SK-N-SH (cell line): ENCODE results near the gene GRIK3. TPM values are rescaled to one million over a fixed set of nuclear protein-coding genes. Genes with fewer than 3 reads are reported as not detected.

Source experiments
- CTCF ChIA-PET: fragments of 300-600, 350-600 bp; formaldehyde crosslinking; extraction: SDS; loops from one replicate; lab custom pipeline; 2021; lab: Yijun Ruan, JAX
- POLR2A ChIA-PET: fragments of 350-600 bp; sonication (Branson Sonifier 250); formaldehyde crosslinking; extraction: SDS; loops from one replicate; lab custom pipeline; 2020; ENCODE audit warnings: antibody characterized with exemption, inconsistent platforms; lab: Yijun Ruan, JAX
- DNase-seq: peaks from one replicate; pipeline ENCODE4 v3.0.0; 2012
- H2AFZ ChIP-seq: fragments of 200-600 bp; sonication (generic); 2 replicates; pipeline ENCODE4 v1.8.1; 2016; ENCODE audit warnings: antibody characterized with exemption, mild to moderate bottlenecking, low read depth
- H3F3A ChIP-seq: fragments of 200-600 bp; sonication (generic); replicated peaks from 2 replicates; pipeline ENCODE3; 2016; ENCODE audit warnings: antibody characterized with exemption, mild to moderate bottlenecking; ENCODE audit not compliant: insufficient read depth
- H3K27ac ChIP-seq, 2 experiments: fragments of 200-500 bp in 1 of 2; fragments of 200-600 bp in 1 of 2; sonication (Bioruptor generic) in 1 of 2; sonication (generic), shearing (Covaris generic) in 1 of 2; 2 replicates each; pipeline versions ENCODE4 v1.5.1 to v1.6.1; 2014 to 2016; ENCODE audit warnings: low read depth in 2 of 2, inconsistent platforms in 1 of 2, low read length in 1 of 2, mild to moderate bottlenecking in 1 of 2, mixed read lengths in 1 of 2
- H3K27me3 ChIP-seq: fragments of 200-600 bp; sonication (generic), shearing (Covaris generic); 2 replicates; pipeline ENCODE4 v1.6.1; 2016; ENCODE audit warnings: mixed run types; ENCODE audit not compliant: insufficient read depth
- H3K36me3 ChIP-seq, 2 experiments: fragments of 200-500 bp in 1 of 2; fragments of 200-600 bp in 1 of 2; sonication (Bioruptor generic) in 1 of 2; sonication (generic) in 1 of 2; replicated peaks in 1 of 2; 2 replicates each; pipeline versions ENCODE3 to v1.5.1; 2014 to 2016; ENCODE audit warnings: low read length in 1 of 2, mild to moderate bottlenecking in 1 of 2; ENCODE audit not compliant: insufficient read depth in 2 of 2, control insufficient read depth in 1 of 2
- H3K4me1 ChIP-seq, 2 experiments: fragments of 200-500 bp in 1 of 2; fragments of 200-600 bp in 1 of 2; sonication (Bioruptor generic) in 1 of 2; sonication (generic), shearing (Covaris generic) in 1 of 2; 2 replicates each; pipeline versions ENCODE4 v1.5.1 to v1.6.1; 2014 to 2016; ENCODE audit warnings: low read depth in 1 of 2, low read length in 1 of 2, mixed run types in 1 of 2; ENCODE audit not compliant: insufficient read depth in 2 of 2, control insufficient read depth in 1 of 2
- H3K4me2 ChIP-seq: fragments of 200-600 bp; sonication (generic), shearing (Covaris generic); 2 replicates; pipeline ENCODE4 v1.6.1; 2017; ENCODE audit warnings: mixed run types
- H3K4me3 ChIP-seq, 2 experiments: fragments of 200-500 bp in 1 of 2; fragments of 200-600 bp in 1 of 2; sonication (Bioruptor generic) in 1 of 2; sonication (generic), shearing (Covaris generic) in 1 of 2; 2 replicates each; pipeline versions ENCODE4 v1.5.1 to v1.8.1; 2014 to 2016; ENCODE audit warnings: low read depth in 2 of 2, inconsistent platforms in 1 of 2, low read length in 1 of 2, mild to moderate bottlenecking in 1 of 2, mixed read lengths in 1 of 2, moderate library complexity in 1 of 2
- H3K79me2 ChIP-seq: fragments of 200-600 bp; sonication (generic); 2 replicates; pipeline ENCODE4 v1.8.1; 2017; ENCODE audit warnings: mild to moderate bottlenecking; ENCODE audit not compliant: insufficient read depth
- H3K9ac ChIP-seq: fragments of 200-600 bp; sonication (generic); 2 replicates; pipeline ENCODE4 v1.6.1; 2017; ENCODE audit warnings: mixed run types
- H3K9me2 ChIP-seq: fragments of 200-600 bp; sonication (generic); 2 replicates; pipeline ENCODE4 v1.6.1; 2017; ENCODE audit warnings: mixed run types
- H3K9me3 ChIP-seq: fragments of 200-600 bp; sonication (generic); 2 replicates; pipeline ENCODE4 v1.6.1; 2017; ENCODE audit warnings: mixed run types, mild to moderate bottlenecking, moderate library complexity
- H4K20me1 ChIP-seq: fragments of 200-600 bp; sonication (generic); 2 replicates; pipeline ENCODE4 v1.6.1; 2017; ENCODE audit warnings: mild to moderate bottlenecking, mixed run types; ENCODE audit not compliant: insufficient read depth
- CHD2 ChIP-seq: fragments of 150-350 bp; IDR thresholded peaks from 2 replicates; pipeline ENCODE4 v1.6.1; 2018; ENCODE audit warnings: low read length; ENCODE audit not compliant: partially characterized antibody
- CTCF ChIP-seq: fragments of 200-600 bp; sonication (generic); IDR thresholded peaks from 2 replicates; pipeline ENCODE4 v1.6.1; 2017; ENCODE audit warnings: antibody characterized with exemption, mild to moderate bottlenecking, moderate library complexity
- ELF1 ChIP-seq: IDR thresholded peaks from 2 replicates; pipeline ENCODE4 v1.4.0; 2012
- EZH2phosphoT487 ChIP-seq: fragments of 200-600 bp; sonication (generic); IDR thresholded peaks from 2 replicates; pipeline ENCODE4 v1.6.1; 2017; ENCODE audit warnings: low read depth, mixed run types, mild to moderate bottlenecking, antibody characterized with exemption, moderate library complexity, borderline replicate concordance
- FOXM1 ChIP-seq: IDR thresholded peaks from 2 replicates; pipeline ENCODE4 v1.4.0; 2012; ENCODE audit warnings: low read depth, mild to moderate bottlenecking
- PBX3 ChIP-seq: IDR thresholded peaks from 2 replicates; pipeline ENCODE4; 2012
- POLR2AphosphoS5 ChIP-seq: IDR thresholded peaks from 2 replicates; pipeline ENCODE4 v1.6.1; 2012; ENCODE audit warnings: low read depth, low read length
- REST ChIP-seq: IDR thresholded peaks from 2 replicates; pipeline ENCODE4 v1.6.1; 2012; ENCODE audit warnings: mild to moderate bottlenecking, low read depth, low read length, moderate library complexity
- RXRA ChIP-seq: IDR thresholded peaks from 2 replicates; pipeline ENCODE4 v1.4.0; 2012; ENCODE audit warnings: low read depth, mild to moderate bottlenecking, borderline replicate concordance
- SIN3A ChIP-seq: IDR thresholded peaks from 2 replicates; pipeline ENCODE4 v1.6.1; 2012; ENCODE audit warnings: low read depth, mild to moderate bottlenecking, low read length, moderate library complexity, borderline replicate concordance
- WGBS: methylation state at CpG from one replicate; pipeline ENCODE4 v1.1.6; 2017; ENCODE audit warnings: low lambda C conversion rate; 5-methylcytosine and 5-hydroxymethylcytosine counted together
- polyA plus RNA-seq, 3 experiments: library from polyadenylated mRNA; depleted of rRNA; stranded (reverse); fragments of >200 nt; gene quantifications; 2 replicates each; pipeline ENCODE4 v1.2.3, GENCODE V29; 2012

GRIK3 gene
- polyA plus RNA-seq, 1 of the 3 experiments (the other 2 are of a cell fraction): not detected

GRCh38 chr1:36920371-36920770 lies 113.9 kb downstream of the GRIK3 start:
- Histone ChIP-seq H3K9me2 (no peaks in the 10 kb centered on the region), H3K4me1 (peaks cover 0 to 7% of the 10 kb centered on the region in 2 experiments; a peak in 1 of 4 replicates), H3K9ac (no peak overlapping the region), H3K27me3 (no peaks in the 10 kb centered on the region), H3K9me3 (no peaks in the 10 kb centered on the region), H3K4me3 (no peak overlapping the region), H2AFZ (no peak overlapping the region), H3K79me2 (no peaks in the 10 kb centered on the region), H3K36me3 (no peaks in the 10 kb centered on the region), H4K20me1 (no peaks in the 10 kb centered on the region), H3K4me2 (no peak overlapping the region), H3F3A (no peaks in the 10 kb centered on the region), H3K27ac (no peak overlapping the region)
- WGBS: 51% methylated on average over 3 of the region's 3 CpGs
- ChIA-PET CTCF (interaction anchor here (1.4 to 1.6 kb wide), 2 partner anchors 10 to 217 kb away, joined by 4 to 5 read pairs; no protein-coding TSS in a partner anchor), POLR2A (no interaction called here)
- TF ChIP-seq POLR2AphosphoS5: no peak
- TF ChIP-seq FOXM1: no peak
- no peak for TF ChIP-seq CHD2
- TF ChIP-seq CTCF: no peak
- TF ChIP-seq ELF1: no peak
- no peak for TF ChIP-seq REST
- no peak for TF ChIP-seq PBX3
- DNase-seq: no peak

GRCh38 chr1:36919491-36920145 lies 114.7 kb downstream of the GRIK3 start:
- ChIA-PET POLR2A (no interaction called here), CTCF (no interaction called here)
- Histone ChIP-seq H3K27ac (no peak overlapping the region), H2AFZ (no peak overlapping the region), H3K4me2 (no peak overlapping the region), H3K36me3 (no peaks in the 10 kb centered on the region), H4K20me1 (no peaks in the 10 kb centered on the region), H3K9ac (no peak overlapping the region), H3K27me3 (no peaks in the 10 kb centered on the region), H3K4me3 (no peak overlapping the region), H3K4me1 (peaks cover 0 to 7% of the 10 kb centered on the region in 2 experiments; a peak in 1 of 4 replicates), H3K9me3 (no peaks in the 10 kb centered on the region), H3F3A (no peaks in the 10 kb centered on the region), H3K9me2 (no peaks in the 10 kb centered on the region), H3K79me2 (no peaks in the 10 kb centered on the region)
- whole genome bisulfite sequencing: 17% methylated on average over 7 of the region's 9 CpGs
- no peak for DNase-seq
- no peak for TF ChIP-seq SIN3A
- TF ChIP-seq EZH2phosphoT487: no peak
- no peak for TF ChIP-seq CHD2
- no peak for TF ChIP-seq RXRA
